ENCODE results near the gene SMG9.

Gene SMG9

DNA sequence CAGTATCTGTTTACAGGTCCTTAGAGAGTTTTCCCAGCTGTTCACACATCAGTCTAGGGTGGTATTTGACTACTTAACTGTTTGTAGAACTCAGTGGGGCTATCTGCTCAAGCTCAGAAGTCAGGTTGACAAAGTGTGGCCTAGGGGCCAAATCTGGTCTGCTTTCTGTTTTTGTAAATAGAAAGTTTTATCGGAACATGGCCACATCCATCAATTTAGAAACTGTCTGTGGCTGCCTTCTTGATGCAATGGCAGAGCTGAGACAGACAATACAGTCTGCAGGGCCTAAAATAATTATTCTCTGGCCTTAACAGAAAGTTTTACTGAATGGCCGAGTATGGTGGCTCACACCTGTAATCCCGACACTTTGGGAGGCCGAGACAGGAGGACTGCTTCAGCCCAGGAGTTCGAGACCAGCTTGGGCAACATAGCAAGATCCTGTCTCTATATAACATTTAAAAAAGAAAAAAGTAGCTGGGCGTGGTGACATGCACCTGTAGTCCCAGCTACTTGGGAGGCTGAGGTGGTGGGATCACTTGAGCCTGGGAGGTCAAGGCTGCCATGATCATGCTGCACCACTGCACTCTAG, 2.4 kb downstream of the SMG9 start:
- DNase-seq = no peak

DNA sequence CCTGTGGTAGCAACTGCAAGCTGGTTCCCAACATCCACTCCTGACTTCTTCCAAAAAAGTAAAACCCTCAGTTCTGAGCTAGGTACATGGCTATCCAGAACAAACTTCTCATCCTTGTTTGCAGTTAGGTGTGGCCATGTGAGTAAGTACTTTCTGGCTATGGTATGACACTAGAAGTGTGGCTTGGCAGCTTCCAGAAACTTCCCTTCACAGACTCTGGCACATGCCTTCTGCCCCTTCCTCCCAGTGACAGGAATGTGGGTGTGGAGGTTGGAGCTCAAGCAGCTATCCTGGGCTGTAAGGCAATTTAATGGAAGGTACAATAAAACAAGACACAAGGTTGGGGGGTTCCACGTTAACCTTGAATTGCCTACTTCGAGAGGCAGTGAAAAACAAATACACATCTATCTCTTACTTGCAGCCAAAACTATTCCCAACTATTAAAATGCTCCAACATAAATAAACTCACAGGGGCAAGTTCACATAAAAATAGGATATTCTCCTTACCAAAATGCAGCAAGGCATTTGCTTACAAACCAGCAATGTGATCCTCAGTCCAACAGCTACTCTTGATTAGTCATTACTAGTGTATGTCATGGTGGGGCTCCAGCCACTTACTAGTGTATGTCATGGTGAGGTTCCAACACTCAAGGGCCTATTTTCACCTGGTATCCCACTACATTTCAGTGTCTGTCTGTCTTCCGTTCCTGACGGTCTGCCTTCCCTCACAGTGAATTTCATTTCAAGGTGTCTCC, 3.1 kb downstream of the SMG9 start:
- DNase-seq = peak; percentile 33

DNA sequence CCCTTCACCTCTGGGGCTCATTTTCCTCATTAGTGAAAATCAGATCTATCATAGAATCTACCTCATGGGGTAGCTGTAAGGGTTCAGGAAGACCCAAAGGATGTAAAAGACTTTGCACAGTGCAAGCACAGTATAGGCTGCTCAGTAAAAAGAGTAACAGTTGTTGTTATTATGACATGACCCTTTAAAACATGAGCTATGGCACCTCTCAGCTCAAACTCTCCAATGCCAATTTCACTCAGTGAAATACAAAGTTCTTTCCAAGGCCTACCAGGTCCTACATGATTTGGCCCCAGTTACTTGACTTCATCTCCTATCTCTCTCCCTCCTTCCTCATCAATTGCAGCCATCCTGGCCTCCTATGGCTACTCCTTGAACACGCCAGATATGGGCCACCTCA, 4.9 kb downstream of the SMG9 start:
- no peak for DNase-seq

DNA sequence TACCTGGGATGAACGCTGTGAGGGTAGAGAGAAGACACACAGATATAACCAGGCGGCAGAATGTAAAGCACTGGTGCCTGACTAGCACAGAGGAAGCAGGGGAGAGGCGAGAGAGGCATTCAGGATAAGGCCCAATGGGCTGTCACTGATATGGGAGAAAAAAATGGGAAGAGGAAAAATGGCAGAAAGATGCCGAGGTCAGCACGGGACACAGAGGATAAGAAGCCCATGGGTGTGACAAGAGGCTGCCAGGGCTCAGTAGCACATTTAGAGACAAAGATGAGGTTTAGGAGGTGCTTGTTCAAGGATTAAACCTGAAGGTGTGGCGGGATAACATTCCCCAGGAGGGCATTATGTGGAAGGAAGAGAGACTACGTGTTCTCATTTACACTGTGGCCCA, 5.6 kb downstream of the SMG9 start:
- no peak for DNase-seq

DNA sequence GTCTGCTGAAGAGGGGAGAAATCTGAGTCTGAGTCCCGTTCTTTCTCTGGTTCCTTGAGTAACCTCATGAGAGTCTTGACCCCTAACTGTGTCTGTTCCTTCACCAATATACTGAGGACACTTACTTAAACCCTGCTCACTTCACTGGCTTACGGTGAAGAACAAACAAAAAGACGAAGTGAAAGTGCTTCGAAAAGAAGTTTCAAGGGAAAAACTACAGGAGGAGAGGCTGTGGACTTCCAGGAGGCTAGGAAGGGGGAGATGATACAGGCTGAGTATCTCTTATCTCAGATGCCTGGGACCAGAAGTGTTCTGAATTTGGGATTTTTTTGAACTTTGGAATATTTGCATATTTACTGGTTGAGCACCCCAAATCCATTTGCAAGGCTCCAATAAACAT, 6.1 kb downstream of the SMG9 start:
- DNase-seq = no peak

DNA sequence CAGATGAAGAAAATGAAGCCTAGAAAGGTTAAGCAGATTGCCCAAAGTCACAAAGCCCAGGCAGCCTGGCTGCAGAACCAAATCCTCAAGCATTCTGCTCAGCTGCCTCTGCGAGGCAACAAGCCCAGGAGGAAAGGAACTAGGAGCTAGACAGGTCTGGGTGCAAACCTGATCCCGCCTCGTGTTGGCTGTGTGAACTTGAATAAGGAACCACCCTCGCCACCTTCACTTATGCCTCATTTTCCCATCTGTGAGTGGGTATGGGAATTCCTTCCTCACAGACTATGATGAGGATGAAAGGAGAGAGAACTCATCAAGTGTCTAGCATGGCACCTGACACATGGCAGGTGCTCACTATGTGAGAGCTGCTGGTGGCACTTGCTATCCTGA, 6.6 kb downstream of the SMG9 start:
- no peak for DNase-seq

DNA sequence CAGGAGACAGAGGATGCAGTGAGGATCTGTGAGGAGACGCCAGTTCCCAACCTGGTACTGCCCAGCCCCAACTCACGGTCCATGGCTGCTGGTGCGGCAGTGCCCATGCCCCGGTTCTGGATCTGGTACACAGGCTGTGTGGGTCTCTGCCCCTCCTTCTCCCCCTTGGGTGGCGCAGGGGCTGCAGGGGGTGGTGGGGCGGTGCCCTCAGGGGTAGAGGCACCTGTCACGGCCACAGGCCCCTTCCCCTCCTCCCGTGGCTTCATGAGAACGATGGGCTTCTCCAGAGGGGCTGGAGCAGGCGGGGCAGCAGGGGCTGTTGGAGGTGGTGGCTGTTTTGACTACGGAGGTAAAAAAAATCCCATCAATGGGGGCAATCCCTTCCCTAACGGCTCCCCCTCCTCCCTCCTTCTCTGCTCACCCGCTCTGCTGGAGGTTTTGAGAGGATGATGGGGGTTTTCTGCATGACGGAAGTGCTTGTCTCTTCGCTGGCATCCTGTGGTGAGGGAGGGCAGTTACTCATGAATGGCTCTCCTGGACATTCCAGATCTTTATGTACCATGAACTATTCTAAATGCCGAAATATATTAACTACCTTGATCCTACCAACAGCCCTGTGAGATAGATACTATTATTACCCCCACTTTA, 7.1 kb downstream of the SMG9 start:
- no peak for DNase-seq

DNA sequence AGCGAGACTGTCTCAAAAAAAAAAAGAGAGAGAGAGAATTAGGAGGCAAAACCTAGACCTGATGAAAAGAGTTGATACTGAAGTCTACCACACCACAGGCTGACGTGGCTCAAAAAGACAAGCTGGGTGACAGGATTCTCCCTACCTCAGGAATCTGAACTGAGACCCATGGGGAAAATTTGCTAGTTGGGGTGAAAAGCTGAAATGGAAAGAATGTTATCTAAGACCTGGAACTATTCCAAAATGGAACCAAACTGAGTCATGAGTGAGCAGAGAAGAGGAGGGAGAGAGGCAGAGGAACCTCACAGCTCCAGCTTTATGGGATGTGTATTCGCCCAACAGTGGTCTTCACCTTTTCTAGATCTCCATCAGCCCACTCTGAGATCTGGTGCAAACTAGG, 11.7 kb downstream of the SMG9 start:
- peak; percentile 88 for DNase-seq

DNA sequence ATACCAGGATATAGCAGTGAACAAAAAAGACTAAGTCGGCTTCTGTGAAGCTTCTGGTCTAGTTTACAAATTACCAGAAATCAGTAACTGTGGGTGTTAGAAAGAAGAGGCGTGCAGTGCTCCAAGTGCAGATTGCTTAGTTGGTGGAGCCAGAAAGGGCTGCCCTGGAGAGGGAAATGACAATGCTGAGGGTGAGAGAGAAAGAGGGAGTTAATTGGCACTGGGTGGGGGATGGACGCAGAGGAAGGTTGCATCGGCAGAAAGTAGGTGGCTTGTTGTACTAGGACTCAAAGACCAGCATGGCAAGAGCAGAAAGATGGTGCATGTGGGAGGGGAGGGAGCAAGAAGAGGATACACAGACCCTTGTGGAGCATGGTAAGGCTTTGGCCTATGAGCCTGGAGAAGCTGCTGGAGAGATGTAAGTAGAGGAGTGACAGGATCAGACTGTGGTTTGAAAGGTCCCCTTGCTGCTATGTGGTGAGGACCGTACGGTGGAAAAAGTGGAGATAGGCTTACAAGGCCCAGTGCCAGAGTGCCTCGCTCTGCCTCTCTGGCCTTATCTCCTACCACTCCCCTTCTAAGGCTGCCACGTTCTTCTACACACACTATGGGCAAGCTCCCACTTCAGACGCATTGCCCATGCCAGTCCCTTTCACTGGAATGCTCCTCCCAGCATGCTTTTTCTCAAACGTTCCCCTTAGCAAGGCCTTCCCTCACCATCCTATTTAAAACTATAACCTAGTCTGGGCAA, 13.5 kb downstream of the SMG9 start:
- no peak for DNase-seq

DNA sequence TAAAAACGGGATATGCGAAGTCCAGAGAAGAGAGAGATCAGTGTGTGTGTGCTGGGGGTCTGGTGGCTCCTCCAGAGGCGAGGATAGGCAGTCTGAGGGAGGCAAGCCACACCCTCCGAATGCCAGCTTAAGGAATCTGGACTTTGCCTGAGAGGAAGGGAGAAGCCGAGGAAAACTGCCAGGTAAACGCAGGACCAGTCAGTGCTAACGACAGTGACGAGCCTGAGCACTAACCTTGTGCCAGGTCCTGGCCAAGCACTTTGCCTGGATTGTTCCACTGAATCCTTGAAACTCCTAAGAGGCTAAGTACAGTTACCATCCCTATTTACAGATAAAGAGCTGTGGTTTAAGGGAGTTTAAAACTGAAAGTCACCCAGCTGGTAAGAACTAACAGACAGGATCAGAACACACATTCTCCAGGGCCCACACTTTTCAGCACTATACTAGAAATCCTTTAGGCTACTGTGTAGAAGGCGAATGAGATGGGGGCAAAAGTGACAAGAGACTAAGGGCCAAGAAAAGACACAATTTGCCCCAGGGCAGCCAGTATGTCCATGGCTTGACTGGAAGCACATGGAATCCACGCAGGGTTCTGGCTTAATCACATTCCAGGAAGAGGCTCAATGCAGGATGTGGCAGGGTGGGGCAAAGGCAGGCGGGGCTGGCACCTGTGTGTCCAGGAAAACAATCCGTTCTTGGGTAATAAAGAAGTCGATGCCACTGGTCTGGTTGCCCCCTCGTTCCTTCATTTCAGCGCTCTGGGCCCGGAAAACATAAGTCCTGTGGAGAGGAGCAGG, 15.1 kb downstream of the SMG9 start:
- DNase-seq = peak; percentile 31

DNA sequence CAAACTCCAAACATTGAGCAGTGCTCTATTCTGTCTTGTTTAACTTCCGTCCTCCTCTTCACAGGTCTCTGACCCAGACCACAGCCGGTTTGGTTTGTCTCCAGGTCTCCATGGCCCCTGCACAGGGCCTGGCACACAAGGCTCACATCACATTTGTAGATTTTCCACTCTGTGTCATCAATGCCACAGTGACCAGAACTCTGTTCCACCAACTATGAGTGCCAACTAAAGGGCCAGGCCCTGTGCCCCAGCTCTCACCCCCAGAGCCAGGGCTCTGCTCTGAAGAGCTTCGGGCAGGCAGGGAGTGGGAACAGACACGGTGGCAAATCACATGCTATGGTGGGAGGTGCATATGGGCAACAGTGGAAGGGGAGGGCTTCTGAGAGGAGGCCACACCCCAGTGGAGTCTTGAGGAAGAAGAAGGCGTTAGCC, 16.0 kb downstream of the SMG9 start:
- no peak for DNase-seq

DNA sequence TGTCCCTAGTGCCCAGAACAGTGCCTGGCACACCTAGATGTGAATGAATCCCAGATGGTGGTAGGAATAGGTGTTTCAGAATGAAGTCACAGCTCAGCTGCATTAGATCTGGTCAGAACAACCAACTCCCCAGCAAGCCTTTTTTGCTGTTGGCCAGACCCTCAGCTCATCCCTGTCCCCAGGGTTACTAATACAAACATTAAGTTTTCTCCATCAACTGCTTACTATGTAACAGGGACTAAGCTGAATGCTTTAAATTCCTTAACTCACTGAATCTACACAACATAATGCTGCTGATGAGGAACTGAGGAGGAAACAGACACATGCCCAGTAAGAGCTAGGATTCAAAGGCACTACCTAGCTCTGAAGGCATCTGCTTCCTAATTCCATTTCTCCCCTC, 18.8 kb downstream of the SMG9 start:
- DNase-seq = peak; percentile 45

DNA sequence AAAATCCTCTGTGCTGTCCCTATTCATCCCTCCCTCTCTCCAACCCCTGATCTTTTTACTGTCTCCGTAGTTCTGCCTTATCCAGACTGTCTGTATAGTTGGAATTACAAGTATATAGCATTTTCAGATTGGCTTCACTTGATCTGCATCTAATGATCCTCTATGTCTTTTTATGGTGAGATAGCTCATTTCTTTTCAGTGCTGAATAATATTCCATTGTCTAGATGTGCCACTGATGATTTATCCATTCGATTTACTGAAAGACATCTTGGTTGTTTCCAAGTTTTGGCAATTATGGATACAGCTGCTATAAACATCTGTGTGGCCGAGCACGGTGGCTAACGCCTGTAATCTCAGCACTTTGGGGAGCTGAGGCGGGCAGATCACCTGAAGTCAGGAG, 19.7 kb downstream of the SMG9 start:
- DNase-seq = no peak

DNA sequence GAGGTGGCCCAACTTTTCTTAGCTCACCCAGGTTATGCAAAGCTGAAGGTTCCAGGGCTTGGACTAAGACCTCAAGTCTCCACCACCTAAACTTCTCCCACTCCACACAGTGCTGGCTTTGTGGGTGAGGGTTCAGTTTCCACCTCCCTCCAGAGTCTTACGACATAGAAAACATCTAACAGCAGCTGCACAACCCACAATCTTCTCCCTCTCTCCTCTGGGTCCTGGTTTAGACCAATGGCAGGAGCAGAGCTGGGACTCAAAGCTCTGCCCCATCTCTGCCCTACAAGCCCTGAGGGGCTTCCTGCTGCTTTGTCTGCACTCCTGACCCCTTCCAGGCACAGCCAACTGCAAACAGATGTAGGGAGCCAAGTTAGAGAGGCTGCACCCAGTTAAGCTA, 22.9 kb downstream of the SMG9 start:
- DNase-seq = peak; percentile 38

DNA sequence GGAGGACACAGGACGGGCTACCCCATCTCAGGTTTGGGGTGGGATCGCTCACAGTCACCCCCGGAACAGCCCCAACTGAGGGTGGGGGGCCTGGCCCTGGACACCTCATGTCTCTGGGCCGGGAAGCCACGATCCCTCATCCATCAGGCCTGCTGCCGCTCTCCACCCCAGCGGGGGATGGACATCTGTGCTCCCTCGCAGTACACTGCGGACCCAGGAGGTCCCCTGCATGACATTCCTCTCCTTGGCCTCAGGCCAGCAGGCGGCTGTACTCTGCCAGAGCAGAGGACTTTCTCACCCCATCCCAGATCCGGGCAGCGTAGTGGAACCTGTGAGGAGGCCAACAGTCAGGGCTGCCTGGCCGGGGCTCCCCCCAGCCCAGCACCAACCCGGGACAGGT, 23.4 kb downstream of the SMG9 start:
- no peak for DNase-seq

DNA sequence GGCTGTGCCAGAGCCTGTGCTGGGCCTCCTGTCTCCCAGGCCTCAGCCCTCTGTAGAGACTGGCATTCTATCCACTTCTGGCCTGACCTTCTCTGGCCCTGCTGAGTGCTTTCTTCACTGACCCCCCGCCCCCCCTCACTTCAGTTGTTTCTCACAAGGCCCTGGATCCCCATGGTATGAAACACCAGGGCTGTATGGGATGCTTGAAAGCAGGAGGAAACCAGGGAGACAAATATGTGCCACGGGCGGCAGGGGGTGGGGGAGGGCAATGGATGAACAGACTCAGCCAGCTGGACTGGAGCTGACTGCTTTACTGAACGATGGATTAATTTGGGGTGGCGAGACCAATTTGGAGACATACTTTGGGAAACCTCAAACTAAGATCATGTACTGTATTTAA, 24.8 kb downstream of the SMG9 start:
- no peak for DNase-seq

DNA sequence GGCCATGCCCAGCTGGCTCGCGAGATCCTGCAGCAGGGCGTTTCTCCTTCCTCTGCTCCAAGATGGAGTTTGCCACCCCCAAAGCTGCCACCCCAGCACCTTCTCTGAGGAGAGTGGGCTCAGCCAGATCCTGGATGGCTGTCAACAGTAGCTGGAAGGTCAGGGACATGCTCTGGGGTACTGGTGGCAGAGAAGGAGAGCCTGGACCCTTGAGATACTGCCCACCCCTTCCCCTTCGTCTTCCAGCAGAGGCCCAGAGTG, 27.2 kb downstream of the SMG9 start:
- no peak for DNase-seq

DNA sequence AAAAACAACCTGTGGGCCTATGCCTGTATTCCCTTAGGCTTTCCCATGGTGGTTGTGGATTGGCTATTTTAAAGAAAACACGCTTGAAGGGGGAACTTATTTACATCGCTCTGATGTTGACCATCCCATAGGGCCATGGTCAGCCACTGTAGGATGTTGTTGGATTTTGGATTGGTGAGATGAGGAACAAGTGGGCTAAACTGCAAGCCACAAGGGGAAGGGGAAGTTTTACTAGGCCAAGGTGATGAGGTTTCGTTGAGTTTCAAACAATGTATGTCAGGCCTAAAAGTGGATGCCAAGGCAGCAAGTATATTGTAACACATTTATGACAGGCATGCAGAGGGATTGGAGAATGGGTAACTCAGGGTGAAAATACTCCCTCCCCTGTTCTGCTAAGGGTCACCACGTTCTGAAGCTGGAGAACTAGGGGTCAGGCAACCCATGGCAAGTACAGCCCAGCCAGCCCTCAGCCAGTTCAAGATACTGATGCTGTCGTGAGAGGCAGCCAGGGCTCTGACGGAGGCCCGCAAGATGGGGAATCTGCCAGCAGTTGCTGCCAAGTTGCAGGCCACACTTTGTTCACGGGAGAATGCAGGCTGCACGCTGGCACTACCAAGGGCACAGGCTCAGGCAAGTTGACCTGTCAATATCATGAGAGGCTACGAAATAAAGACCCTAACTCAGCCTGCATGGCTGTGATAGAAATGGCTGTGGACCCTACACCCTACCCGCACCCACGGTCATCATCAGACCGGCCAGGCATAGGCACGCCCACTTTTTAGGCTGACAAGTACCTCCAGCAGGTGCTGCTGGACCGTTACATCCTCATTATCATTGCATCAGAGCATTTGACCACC, 27.8 kb downstream of the SMG9 start:
- DNase-seq = no peak

DNA sequence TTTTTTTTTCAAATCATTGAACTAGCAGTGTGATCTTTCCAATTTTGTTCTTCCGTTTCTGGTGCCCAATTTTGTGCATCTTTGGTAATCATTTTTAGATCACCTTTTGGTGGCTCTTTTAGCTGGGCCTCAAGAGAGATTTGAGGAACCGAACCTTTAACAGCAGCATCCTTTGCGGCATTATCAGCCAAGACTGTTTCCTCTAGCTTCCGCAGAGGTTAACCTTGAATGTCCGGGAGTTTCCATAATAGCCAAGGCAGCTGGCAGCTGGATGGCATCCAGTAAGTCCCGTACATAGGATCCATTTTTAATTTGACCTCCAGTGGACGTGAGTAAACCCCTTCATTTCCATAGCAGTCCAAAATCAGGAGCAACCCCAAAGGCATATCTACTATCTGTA, 29.3 kb downstream of the SMG9 start:
- DNase-seq = no peak

DNA sequence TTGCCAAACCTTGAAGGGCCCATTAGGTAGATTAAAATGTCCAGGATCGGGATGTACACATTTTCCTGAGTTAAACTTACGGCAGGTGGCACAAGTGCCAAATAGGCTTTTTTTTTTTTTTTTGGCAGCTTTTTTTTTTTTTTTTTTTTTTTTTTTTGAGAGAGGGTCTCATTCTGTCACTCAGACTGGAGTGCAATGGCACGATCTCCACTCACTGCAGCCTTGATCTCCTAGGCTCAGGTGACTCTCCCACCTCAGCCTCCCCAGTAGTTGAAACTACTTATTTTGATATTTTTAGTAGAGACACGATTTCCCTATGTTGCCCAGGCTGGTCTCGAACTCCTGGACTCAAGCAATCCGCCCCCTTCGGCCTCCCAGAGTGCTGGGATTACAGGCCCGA, 29.9 kb downstream of the SMG9 start:
- no peak for DNase-seq

DNA sequence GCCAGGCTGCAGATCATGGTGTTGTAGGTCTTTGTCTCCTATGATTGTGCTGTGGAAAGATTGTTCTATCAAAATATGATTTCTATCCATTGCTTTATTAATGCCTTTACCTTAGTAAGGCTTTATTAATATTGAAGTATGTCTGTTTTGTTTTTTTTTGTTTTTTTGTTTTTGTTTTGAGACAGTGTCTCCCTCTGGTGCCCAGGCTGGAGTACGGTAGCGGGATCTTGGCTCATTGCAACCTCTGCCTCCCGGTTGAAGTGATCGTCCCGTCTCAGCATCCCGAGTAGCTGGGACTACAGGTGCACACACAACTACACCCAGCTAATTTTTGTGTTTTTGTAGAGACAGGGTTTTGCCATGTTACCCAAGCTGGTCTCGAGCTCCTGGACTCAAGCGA, 31.2 kb downstream of the SMG9 start:
- peak; percentile 19 for DNase-seq

DNA sequence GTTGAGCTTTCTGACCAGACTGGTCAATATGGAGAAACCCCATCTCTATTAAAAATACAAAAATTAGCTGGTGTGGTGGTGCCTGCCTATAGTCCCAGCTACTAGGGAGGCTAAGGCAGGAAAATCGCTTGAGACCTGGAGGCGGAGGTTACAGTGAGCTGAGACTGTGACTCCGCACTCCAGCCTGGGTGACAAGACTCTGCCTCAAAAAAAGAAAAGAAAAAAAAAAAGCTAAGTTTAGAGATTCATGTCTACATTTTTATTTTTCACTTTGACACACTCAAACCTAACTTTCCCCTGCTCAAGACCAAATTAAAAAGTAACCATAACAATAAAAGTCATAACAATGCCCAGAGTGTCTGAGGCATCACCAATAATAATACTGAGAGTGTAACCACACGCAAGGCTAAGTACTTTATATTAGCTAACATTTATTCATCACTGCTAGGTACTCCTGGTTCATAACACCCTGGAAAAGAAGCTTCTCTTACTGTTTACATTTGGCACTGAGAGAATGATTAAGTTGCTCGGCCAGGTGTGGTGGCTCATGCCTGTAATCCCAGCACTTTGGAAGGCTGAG, 33.2 kb downstream of the SMG9 start:
- DNase-seq = no peak
